ENCODE data around the gene CDKN2C. TPM values are rescaled to one million over a fixed set of nuclear protein-coding genes. Genes with fewer than 3 reads are reported as not detected.

Gene CDKN2C
- total and polyA plus RNA-seq, 10 of the 15 experiments (the other 5 are each of a cell fraction or from before 2014, with no cell fraction given): 3.3 to 11.7 (median 6.0) TPM

- TF ChIP-seq BCLAF1 (IDR thresholded peaks at IDR 0.05) (no peak), MXI1 (IDR thresholded peaks at IDR 0.05; ENCODE audit: low read depth, low read length) (no peak), HCFC1 (IDR thresholded peaks at IDR 0.05; ENCODE audit: low read length) (no peak), E2F8 (IDR thresholded peaks at IDR 0.05; ENCODE audit: low read depth, partially characterized antibody) (no peak), SP1 (IDR thresholded peaks at IDR 0.05; ENCODE audit: low read depth, low read length) (no peak), EZH2 (IDR thresholded peaks at IDR 0.05; ENCODE audit: borderline replicate concordance, control insufficient read depth, low read depth, low read length) (no peak), SUPT20H (IDR thresholded peaks at IDR 0.05; ENCODE audit: borderline replicate concordance, control insufficient read depth, low read depth, low read length) (no peak), SPI1 (IDR thresholded peaks at IDR 0.05; ENCODE audit: borderline replicate concordance, insufficient read depth, low read depth, low read length) (no peak)
These were observed 453 bp downstream of the CDKN2C start (continued) for GRCh38 chr1:50970509-50970887.
